ENCODE data around the gene CCDC8.
"Not testable (repeated sequence)": the region's sequence is repeated elsewhere in the genome, so short reads cannot be mapped to it uniquely, and the experiment has no call there.

The CCDC8 gene

DNA sequence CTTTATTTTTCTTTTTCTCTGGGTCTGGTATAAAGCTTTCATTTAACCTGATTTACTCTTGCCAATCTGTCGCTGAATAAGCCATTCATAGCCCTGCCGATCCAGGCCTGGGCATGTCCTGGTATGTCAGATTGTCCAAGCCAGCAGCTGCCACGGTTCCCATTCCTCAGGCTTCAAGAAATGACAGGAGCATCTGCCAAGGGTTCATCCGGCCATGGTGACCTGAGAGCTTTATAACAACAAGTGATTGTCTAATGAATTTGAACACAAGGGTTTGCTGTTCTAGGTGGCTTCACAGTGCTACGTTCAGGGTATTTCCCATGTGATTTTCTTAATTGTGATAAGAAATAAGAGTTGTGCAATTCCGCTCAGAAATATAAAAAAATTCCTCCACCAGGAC lies 38.0 kb upstream of the CCDC8 start:
- no peaks in the 10 kb centered on the region for H3K27me3 ChIP-seq
- no peaks in the 10 kb centered on the region for H3K36me3 ChIP-seq
- no peaks in the 10 kb centered on the region for H4K20me1 ChIP-seq
- H3K4me3 ChIP-seq: no peak overlapping the region
- H3K4me2 ChIP-seq: no peak overlapping the region
- peaks cover 15 to 27% (median 19%) of the 10 kb centered on the region in 11 experiments; a peak in 21 of 22 replicates for H3K9me3 ChIP-seq (replicated peaks in 1 of 11)
- TF ChIP-seq Cebpa-rat (IDR thresholded peaks at IDR 0.05): no peak
- H3K9ac ChIP-seq: no peak overlapping the region
- H3K27ac ChIP-seq: no peak overlapping the region
- peaks cover 0 to 10% (median 7%) of the 10 kb centered on the region in 10 experiments; a peak in 12 of 20 replicates for H3K4me1 ChIP-seq

GRCh38 chr19:46450737-46451136 lies 37.4 kb upstream of the CCDC8 start:
- no peak overlapping the region for H3K4me2 ChIP-seq
- H3K4me3 ChIP-seq: no peak overlapping the region
- no peaks in the 10 kb centered on the region for H4K20me1 ChIP-seq
- H3K27me3 ChIP-seq: no peaks in the 10 kb centered on the region
- H3K9ac ChIP-seq: no peak overlapping the region
- peaks cover 15 to 25% (median 19%) of the 10 kb centered on the region in 11 experiments; a peak in 21 of 22 replicates for H3K9me3 ChIP-seq (replicated peaks in 1 of 11)
- peaks cover 0 to 10% (median 7%) of the 10 kb centered on the region in 10 experiments; a peak in 12 of 20 replicates for H3K4me1 ChIP-seq
- no peaks in the 10 kb centered on the region for H3K36me3 ChIP-seq
- no peak overlapping the region for H3K27ac ChIP-seq
- TF ChIP-seq Cebpa-rat (IDR thresholded peaks at IDR 0.05): no peak

- Histone ChIP-seq H3K4me1 (peaks cover 0 to 10% (median 7%) of the 10 kb centered on the region in 10 experiments; a peak in 12 of 20 replicates), H3K9ac (no peak overlapping the region), H3K27me3 (no peaks in the 10 kb centered on the region), H3K4me3 (no peak overlapping the region), H4K20me1 (no peaks in the 10 kb centered on the region), H3K9me3 (replicated peaks in 1 of 11) (peaks cover 15 to 20% (median 19%) of the 10 kb centered on the region in 11 experiments; a peak in 21 of 22 replicates), H3K36me3 (no peaks in the 10 kb centered on the region), H3K27ac (no peak overlapping the region), H3K4me2 (no peak overlapping the region)
- TF ChIP-seq Cebpa-rat (IDR thresholded peaks at IDR 0.05): no peak
Observed at GRCh38 chr19:46449228-46449627, 35.9 kb upstream of the CCDC8 start.

DNA sequence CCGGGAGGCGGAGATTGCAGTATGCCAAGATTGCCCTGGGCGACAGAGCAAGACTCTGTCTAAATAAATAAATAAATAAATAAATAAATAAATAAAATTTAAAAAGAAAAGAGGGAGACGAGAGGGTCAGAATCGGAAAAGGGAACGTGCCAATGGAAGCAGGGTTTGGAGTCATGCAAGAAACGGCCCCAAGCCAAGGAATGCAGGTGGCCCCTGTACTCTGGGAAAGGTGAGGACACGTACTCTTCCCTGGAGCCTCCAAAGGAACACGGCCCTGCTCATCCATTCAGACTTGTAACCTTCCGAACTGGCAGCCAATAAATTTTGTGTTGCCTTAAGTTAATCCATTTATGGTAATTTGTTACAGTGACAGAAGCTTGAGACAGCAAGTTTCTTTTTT lies 35.2 kb upstream of the CCDC8 start:
- no peaks in the 10 kb centered on the region for H4K20me1 ChIP-seq
- no peak for TF ChIP-seq Cebpa-rat (IDR thresholded peaks at IDR 0.05)
- peaks cover 0 to 10% (median 7%) of the 10 kb centered on the region in 10 experiments; a peak in 12 of 20 replicates for H3K4me1 ChIP-seq
- H3K9ac ChIP-seq: no peak overlapping the region
- no peak overlapping the region for H3K4me2 ChIP-seq
- no peak overlapping the region for H3K27ac ChIP-seq
- no peak overlapping the region for H3K4me3 ChIP-seq
- H3K27me3 ChIP-seq: no peaks in the 10 kb centered on the region
- H3K36me3 ChIP-seq: no peaks in the 10 kb centered on the region
- peaks cover 15 to 20% (median 19%) of the 10 kb centered on the region in 11 experiments; a peak in 21 of 22 replicates for H3K9me3 ChIP-seq (replicated peaks in 1 of 11)

DNA sequence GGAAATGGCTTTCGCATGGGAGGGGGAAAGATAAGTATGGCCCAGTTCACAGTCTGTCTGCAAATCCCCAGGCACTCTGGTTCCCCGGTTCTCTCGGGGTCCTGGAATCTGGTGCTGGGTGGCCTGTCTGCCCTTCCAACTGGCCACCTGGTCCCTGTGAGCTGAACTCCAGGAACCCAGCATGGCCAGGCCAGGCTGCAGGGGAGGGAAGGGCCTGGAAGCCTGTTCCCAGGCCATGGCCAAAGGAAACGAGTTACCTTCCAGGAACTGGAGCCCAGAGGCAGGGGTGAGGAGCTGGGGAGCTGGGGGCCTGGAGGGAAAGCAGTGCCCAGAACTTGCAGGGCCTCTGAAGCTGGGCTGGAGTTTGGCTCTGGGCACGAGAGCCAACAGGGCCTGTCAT lies 34.5 kb upstream of the CCDC8 start:
- Histone ChIP-seq H3K9me3 (replicated peaks in 1 of 11) (peaks cover 15 to 20% (median 19%) of the 10 kb centered on the region in 11 experiments; a peak in 21 of 22 replicates), H3K4me3 (no peak overlapping the region), H3K4me2 (peak overlapping the region in 8 of 11 experiments; percentile 18 to 51 (median 30); a peak in 11 of 22 replicates), H3K36me3 (no peaks in the 10 kb centered on the region), H3K27ac (no peak overlapping the region), H4K20me1 (no peaks in the 10 kb centered on the region), H3K9ac (no peak overlapping the region), H3K4me1 (peaks cover 5 to 14% (median 9%) of the 10 kb centered on the region in 10 experiments; a peak in 19 of 20 replicates), H3K27me3 (no peaks in the 10 kb centered on the region)
- no peak for TF ChIP-seq Cebpa-rat (IDR thresholded peaks at IDR 0.05)

- no peaks in the 10 kb centered on the region for H3K36me3 ChIP-seq
- no peak overlapping the region for H3K4me3 ChIP-seq
- H3K27me3 ChIP-seq: no peaks in the 10 kb centered on the region
- H3K27ac ChIP-seq: no peak overlapping the region
- H3K4me2 ChIP-seq: no peak overlapping the region
- H3K4me1 ChIP-seq: peaks cover 7 to 19% (median 10%) of the 10 kb centered on the region in 10 experiments; a peak in 19 of 20 replicates
- no peak overlapping the region for H3K9ac ChIP-seq
- H3K9me3 ChIP-seq (replicated peaks in 1 of 11): peaks cover 15 to 20% (median 19%) of the 10 kb centered on the region in 11 experiments; a peak in 21 of 22 replicates
- no peaks in the 10 kb centered on the region for H4K20me1 ChIP-seq
- TF ChIP-seq Cebpa-rat (IDR thresholded peaks at IDR 0.05): no peak
Observed at GRCh38 chr19:46447006-46447405, 33.6 kb upstream of the CCDC8 start.

- Histone ChIP-seq H3K4me2 (no peak overlapping the region), H3K4me3 (no peak overlapping the region), H4K20me1 (no peaks in the 10 kb centered on the region), H3K36me3 (no peaks in the 10 kb centered on the region), H3K9ac (no peak overlapping the region), H3K27ac (no peak overlapping the region), H3K27me3 (no peaks in the 10 kb centered on the region), H3K9me3 (replicated peaks in 1 of 11) (peaks cover 15 to 20% (median 19%) of the 10 kb centered on the region in 11 experiments; a peak in 21 of 22 replicates), H3K4me1 (peaks cover 7 to 19% (median 10%) of the 10 kb centered on the region in 10 experiments; a peak in 19 of 20 replicates)
- TF ChIP-seq Cebpa-rat (IDR thresholded peaks at IDR 0.05): no peak
Observed at GRCh38 chr19:46446021-46446420, 32.7 kb upstream of the CCDC8 start.

DNA sequence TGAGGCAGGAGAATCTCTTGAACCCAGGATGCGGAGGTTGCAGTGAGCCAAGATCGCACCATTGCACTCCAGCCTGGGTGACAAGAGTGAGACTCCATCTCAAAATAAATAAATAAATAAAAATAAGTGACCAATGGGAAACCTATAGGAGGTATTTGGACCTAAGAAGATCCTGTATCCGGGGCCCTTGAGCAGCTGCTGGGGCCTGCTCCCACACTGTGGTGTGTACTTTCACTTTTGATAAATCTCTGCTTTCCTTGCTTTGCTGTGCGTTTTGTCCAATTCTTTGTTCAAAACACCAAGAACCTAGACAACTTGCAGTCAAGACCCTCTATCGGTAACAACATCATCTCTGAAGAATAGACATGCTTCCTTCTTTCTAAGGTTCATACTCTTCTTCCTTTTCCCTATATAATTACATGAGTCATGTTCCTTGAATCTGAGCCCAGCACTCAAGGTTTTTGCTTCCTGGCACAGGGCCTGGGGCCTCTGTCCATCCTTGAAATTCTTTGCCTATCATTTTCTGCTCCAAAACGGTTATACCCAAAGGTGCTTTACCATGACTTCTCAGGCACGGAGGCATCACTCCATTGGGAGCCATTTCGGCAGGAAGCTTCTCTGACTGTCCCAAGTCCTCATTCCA lies 29.6 kb upstream of the CCDC8 start:
- no peaks in the 10 kb centered on the region for H3K27me3 ChIP-seq
- H3K9me3 ChIP-seq (replicated peaks in 1 of 11): no peaks in the 10 kb centered on the region
- no peak overlapping the region for H3K27ac ChIP-seq
- H4K20me1 ChIP-seq: no peaks in the 10 kb centered on the region
- peaks cover 5 to 16% (median 8%) of the 10 kb centered on the region in 10 experiments; a peak in 19 of 20 replicates for H3K4me1 ChIP-seq
- no peak for TF ChIP-seq Cebpa-rat (IDR thresholded peaks at IDR 0.05)
- H3K9ac ChIP-seq: no peak overlapping the region
- no peaks in the 10 kb centered on the region for H3K36me3 ChIP-seq
- peak overlapping the region in 5 of 11 experiments; percentile 6 to 53 (median 25); a peak in 6 of 22 replicates for H3K4me2 ChIP-seq
- no peak overlapping the region for H3K4me3 ChIP-seq

DNA sequence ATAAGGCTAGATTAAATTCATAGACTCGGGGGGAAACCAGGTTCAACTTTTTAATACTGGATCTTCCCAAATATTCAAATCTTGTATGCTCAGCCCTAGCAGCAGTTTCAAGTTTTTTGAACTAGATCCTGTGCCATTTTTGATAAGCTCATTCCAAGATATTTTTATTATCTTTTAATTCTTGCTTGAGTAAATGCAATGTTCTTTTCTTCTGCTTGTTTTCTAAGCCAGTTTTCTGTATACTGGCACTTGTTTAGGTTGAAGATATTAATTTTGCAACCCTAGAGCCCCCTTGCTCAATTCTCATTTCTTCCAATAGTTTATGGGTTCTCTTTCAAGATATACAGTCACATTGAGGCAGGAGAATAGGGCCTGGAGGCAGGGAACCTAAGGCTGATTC lies 28.5 kb upstream of the CCDC8 start:
- Histone ChIP-seq H4K20me1 (no peaks in the 10 kb centered on the region), H3K36me3 (no peaks in the 10 kb centered on the region), H3K9ac (no peak overlapping the region), H3K27me3 (no peaks in the 10 kb centered on the region), H3K4me3 (no peak overlapping the region), H3K4me2 (no peak overlapping the region), H3K9me3 (replicated peaks in 1 of 11) (no peaks in the 10 kb centered on the region), H3K4me1 (peaks cover 0 to 10% (median 4%) of the 10 kb centered on the region in 10 experiments; a peak in 10 of 20 replicates), H3K27ac (no peak overlapping the region)
- no peak for TF ChIP-seq Cebpa-rat (IDR thresholded peaks at IDR 0.05)

DNA sequence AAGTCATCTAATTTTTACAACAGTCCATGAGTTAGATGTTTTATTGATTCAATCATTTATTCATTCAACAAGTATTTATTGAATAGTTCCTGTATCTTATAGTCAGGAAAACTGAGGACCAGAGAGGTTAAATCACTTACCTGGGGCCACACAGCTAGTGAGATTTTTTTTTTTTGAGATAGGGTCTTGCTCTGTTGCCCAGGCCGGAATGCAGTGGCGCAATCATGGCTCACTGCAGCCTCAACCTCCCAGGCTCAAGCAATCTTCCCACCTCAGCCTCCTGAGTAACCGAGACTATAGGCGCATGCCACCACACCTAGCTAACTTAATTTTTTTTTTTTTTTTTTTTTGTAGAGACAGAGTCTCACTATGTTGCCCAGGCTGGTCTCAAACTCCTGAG lies 22.3 kb upstream of the CCDC8 start:
- not testable (repeated sequence) for H3K27ac ChIP-seq; H3K36me3 ChIP-seq; H3K9me3 ChIP-seq (replicated peaks in 1 of 11); H3K27me3 ChIP-seq; H3K4me3 ChIP-seq; H3K4me2 ChIP-seq; H4K20me1 ChIP-seq; H3K9ac ChIP-seq
- H3K4me1 ChIP-seq: peaks cover 0 to 11% (median under 1%) of the 10 kb centered on the region in 10 experiments; a peak in 9 of 20 replicates

All from BLaER1 treated with 17β-estradiol and CSF1 and Interleukin-3, amounts not matched to agents 10 nM and 100 nM (cell line).